ENCODE data around the gene CTSD. TPM values are rescaled to one million over a fixed set of nuclear protein-coding genes. Genes with fewer than 3 reads are reported as not detected.
"Not testable (repeated sequence)": the region's sequence is repeated elsewhere in the genome, so short reads cannot be mapped to it uniquely, and the experiment has no call there.

Gene CTSD
- total RNA-seq, 1 donor from 2014 or later, result 118 TPM

DNA sequence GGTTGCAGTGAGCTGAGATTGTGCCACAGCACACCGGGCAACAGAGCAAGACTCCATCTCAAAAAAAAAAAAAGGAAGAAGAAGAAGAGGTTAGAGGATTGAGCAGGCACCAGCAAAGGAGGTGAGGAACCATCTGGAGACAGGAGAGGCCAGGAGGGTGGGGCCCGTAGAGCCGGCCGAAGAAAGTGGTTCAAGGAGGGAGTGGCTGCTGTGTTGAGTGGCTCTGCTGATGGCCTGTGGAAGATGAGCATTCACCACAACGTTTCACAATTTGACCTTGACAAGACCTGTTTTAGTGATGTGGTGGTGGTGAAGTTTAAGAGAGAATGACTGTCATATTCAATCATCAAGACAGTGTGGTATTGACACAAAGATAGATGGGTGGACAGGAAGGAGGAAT is 6.8 kb upstream of the CTSD start:
- intact Hi-C loops (cut with micrococcal nuclease), result no loop called here

DNA sequence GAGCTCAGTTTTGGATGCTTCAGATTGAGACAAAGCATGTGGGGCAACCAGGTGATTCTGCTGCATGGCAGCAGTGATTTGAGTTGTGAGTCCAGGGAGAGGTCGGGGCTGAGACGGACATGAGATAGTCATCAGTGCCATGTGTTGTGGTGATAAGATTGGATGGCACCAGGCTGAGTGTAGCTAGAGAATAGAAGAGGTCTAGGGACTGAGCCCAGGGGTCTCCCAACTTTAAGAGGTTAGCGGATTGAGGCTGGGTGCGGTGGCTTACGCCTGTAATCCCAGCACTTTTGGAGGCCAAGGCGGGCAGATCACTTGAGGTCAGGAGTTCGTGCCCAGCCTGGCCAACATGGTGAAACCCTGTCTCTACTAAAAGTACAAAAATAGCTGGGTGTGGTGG is 6.3 kb upstream of the CTSD start:
- intact Hi-C loops (cut with micrococcal nuclease), result no loop called here

- intact Hi-C loops (cut with micrococcal nuclease), result not testable (repeated sequence)
Observed at GRCh38 chr11:1769304-1769936, 5.7 kb upstream of the CTSD start.

- intact Hi-C loops (cut with micrococcal nuclease), result no loop called here
Observed at GRCh38 chr11:1768141-1768469, 4.4 kb upstream of the CTSD start.

DNA sequence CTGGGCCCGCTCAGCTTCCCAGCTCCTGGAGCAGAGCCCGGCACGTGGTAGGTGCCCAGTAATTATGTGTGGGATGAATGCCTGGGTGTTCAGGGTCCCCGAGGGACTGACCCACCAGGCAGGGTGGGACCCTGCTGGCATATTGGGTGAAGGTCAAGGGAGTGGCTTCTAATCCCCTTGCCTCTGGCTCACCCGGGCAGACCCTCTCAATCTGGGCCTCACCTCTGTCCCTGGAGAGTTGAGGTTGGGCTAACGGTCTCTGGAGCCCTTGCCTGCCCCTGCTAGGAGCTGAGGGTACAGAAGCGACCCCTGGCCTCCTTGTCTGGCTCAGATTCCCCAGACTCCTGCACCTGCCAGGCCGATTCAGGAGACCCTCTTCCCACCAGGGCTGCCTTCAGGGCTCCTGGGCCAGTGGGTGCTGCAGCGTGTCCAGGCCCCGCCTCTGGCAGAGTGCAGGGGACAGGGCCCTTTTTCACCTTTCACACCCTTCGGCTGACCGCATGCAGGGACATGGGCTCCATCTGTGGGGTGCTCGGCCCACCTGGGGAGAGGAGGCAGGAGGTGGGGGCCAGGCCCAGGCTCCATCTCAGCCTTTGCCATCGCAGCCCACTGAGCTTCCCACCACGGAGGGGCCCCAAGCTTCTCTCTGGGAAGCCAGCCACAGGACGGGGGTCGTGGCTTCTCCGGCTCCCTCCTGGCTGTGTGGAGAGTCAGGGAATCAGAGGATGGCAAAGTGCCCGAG is 3.8 kb upstream of the CTSD start:
- intact Hi-C loops (cut with micrococcal nuclease), result no loop called here

DNA sequence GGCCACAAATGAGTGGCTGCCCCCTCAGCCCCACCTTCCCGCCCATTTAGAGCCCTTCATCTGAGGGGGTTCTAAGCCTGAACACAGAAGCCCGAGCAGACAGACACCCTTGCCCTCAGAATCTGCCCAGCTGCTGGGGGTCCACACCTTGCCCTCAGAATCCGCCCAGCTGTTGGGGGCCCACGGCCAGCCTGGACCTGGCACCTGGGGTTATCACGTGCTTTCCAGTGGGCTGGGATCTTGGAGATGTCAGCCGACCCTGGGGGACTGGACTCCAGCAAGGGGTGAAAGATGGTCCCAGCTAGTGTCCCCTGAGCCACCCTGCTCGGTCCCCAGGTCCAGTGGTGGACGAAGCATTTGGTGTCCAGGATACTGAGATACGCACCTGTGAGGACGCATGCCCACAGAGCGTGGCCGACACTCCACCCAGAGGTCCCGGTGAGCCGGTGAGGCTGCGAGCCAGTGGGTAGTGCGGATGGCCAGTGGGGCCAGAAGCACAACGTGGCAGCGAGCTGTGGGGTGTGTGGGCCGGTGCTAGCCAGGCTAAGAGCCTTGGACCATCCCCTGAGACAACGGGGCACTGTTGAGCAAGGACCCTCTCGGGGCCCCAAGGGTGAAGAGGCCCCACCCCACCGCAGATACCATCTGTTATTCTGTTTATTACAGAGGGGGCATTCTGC is 3.1 kb upstream of the CTSD start:
- intact Hi-C loops (cut with micrococcal nuclease), result no loop called here

DNA sequence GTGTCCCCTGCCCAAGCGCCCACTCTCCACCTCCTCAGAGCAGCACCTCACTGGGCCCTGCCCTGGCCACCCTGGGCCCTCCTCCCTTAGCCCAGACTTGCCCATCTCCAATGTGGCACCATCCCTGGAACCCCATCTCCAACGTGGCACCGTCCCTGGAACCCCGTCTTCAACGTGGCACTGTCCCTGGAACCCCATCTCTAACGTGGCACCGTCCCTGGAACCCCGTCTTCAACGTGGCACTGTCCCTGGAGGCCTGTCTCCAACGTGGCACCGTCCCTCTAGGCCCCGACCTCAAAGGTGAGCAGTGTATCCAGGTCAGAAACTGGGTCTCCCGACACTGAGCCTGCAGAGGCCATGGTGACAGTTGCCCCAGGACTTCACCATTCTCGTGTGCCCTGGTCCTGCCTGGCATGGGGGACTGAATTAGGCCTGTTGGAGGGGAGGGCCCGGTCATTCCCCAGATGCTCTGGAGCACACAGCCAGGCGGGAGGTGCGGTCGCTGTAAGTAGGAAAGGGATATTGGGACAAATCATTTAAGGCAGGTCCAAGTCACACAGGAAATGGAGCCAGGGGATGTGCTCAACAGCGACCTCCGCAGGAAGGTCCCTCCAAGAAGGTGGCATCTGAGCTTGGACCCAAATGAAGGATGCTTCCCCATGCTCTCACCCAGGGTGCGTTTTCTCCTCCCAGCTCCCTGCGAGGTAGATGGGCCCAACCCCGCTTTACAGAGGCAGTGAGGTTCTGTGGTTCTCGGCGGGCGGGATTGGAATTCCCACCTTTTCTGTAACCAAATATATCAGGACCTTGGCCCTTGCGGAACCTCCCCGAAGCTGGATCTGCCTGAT is 2.4 kb upstream of the CTSD start:
- intact Hi-C loops (cut with micrococcal nuclease), result no loop called here

- intact Hi-C loops (cut with micrococcal nuclease), result loop anchor here (2.0 kb wide), 1 partner anchor 637 kb away; the partner anchor contains the start of gene TSSC4
Observed at GRCh38 chr11:1763336-1763795, 361 bp downstream of the CTSD start.

GRCh38 chr11:1762537-1763302 is 1.0 kb downstream of the CTSD start:
- intact Hi-C loops (cut with micrococcal nuclease), result loop anchor here (2.0 kb wide), 1 partner anchor 638 kb away; the partner anchor contains the start of gene TSSC4

DNA sequence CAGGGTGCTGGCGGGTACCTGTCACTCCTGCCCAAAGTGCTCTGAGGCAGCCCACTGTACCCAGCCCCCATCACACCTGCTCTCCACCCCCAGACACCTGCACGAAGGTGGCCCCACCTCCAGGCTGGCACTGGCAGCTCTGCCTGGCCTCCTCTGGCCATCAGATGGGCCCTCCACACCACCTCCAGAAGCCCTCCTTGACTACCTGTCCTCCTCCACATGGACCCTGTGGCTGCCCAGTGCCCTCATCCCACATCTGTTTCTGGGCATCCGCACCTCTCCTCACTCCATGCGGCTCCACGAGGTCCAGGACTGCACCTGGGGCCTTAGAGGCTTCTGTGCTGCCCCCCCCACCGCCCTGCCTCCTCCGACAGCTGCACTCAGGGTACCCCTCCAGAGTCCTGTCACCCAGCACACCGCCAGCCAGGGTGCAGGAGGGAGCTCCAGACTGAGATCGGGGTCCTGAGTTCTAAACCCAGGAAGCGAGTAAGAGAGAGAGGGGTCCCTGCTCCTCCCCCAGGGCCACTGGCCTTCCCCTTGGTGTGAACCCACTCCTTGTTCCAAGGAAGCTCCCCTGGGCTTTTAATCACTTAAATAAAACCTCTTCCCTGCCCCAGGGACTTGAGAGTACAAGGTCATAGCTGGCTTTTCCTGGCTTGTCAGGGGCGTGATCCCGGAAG is 1.7 kb downstream of the CTSD start:
- intact Hi-C loops (cut with micrococcal nuclease), result loop anchor here (2.0 kb wide), 1 partner anchor 639 kb away; the partner anchor contains the start of gene TSSC4

DNA sequence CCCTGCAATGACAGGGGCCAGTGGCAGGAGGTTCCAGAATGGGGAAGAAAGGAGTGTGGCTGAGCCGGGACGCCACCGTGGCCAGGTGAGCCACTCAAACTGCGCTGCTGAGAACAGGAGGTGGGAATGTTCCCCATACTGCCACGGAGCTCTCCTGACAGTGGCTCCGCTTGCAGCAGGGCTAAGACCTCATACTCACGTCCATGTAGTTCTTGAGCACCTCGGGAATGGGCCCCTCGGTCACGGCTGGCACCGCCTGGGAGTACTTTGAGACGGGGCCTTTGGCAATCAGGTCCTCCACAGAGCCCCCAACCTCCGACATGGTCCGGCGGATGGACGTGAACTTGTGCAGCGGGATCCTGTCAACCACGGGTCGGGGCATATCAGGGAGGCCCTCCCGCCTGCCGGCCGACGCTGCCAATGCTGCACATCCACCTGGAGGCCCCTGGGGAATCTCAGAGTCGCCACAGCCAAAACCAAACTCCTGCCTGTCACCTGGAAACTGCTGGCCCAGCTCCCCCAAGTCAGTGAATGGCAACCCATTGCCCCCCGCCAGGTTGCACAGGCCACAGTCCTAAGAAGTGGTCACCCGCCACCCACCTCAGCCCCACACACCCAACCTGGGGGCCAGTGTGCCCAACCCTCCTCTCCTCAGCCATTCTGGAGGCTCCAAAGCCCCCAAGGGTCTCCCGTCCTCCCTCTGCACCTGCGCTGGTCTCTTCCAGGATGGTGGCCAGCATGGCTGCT is 2.4 kb downstream of the CTSD start:
- intact Hi-C loops (cut with micrococcal nuclease), result no loop called here

DNA sequence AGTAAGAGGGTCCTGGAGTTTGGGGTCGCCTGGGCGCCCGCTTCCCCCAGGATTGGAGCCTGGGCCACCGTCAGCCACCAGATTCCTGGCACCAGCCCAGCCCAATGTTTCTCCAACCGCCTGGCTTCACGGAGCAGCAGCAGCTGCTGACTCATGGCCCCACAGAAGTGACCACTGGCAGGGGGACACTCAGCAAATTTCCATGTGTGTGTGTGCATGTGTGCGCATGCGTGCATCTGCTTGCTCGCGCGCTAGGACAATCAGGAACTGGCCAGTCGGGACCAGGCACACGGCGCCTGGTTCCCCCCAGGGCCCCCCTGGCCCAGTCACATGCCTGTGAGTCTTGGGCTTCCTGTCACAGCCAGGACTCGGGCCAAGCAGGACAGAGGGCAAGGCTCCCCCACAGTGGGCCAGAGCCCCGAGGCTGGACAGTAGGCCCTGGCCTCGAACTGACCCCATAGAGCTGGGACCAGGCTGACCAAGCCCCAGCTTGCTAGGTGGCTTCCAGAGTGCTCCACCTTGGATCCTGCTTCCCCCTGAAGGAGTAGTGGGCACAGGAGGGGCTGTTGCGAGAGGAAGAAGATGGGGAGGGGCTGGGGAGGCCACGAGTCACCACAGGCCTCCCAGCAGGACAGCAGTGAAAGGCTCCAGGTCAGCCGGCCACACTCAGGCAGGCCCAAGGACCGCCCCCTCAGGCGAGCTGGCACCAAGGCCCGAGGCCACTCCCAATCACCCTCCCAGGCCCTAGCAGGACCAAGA is 3.2 kb downstream of the CTSD start:
- intact Hi-C loops (cut with micrococcal nuclease), result no loop called here

DNA sequence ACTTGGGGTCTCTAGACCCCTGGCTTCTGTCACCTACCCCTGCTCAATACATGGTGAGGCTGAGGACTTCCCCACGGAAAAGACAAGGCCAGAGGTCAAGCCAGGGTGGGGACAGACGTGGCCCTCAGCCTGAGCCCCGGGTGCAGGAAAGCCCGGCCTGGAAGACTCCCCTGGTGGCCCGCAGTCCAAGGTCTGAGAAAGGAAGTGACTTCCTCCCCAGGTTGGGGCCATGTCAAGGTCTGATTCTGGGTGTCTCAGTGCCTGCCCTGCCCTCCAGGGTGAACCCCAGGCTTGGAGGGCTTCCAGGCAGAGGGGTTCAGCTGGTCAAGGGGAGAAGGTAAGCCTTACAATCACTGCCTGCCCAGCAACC is 3.9 kb downstream of the CTSD start:
- intact Hi-C loops (cut with micrococcal nuclease), result loop anchor here (5.0 to 10.0 kb wide), 3 partner anchors 65 to 92 kb away; partner anchors contain the start of genes KRTAP5-6, LSP1, SYT8 and TNNI2

DNA sequence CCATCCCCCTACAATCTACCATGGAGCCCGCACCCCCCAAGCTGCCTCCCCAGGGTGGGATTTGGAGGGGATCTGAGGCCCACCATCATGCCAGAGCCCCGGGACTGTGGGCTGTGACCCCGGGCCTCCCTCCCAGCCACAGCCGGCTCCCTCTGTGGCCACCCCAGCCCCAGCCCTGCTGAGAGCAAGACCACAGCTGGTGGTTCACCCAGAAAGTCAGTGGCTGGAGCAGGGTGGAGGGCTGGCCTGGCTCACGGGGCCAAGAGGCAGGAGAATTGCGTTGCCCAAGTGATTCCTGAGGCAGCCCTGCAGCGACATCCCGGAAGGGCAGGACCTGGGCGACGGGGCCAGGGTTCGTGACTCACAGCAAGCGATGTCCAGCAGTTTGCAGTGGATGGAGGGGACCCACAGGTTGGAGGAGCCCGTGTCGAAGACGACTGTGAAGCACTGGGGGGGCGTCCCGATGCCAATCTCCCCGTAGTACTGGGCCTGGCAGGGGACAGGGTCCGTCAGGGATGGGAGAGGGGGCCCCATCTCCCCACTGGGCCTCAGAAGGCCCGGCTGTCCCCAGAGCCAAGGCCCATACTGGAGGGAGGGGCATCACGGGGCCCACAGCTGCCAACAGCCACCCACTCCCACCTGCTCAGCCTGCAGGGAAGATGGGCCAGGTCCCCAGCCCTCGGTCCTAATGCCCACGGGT is 4.4 kb downstream of the CTSD start:
- intact Hi-C loops (cut with micrococcal nuclease), result loop anchor here (5.0 to 10.0 kb wide), 3 partner anchors 64 to 93 kb away; partner anchors contain the start of genes KRTAP5-6, LSP1, SYT8 and TNNI2

GRCh38 chr11:1758611-1759150 is 5.0 kb downstream of the CTSD start:
- intact Hi-C loops (cut with micrococcal nuclease), result loop anchor here (5.0 to 10.0 kb wide), 3 partner anchors 64 to 94 kb away; partner anchors contain the start of genes KRTAP5-6, LSP1, SYT8 and TNNI2

GRCh38 chr11:1757861-1758610 is 5.7 kb downstream of the CTSD start:
- intact Hi-C loops (cut with micrococcal nuclease), result loop anchor here (5.0 to 10.0 kb wide), 3 partner anchors 63 to 94 kb away; partner anchors contain the start of genes KRTAP5-6, LSP1, SYT8 and TNNI2

Data from T-helper 2 cell treated with Interferon-gamma antibody and Interleukin-4, amounts not matched to agents 100 ng/mL and 5 ng/mL, for 36 hours (primary cell).